ENCODE data around the gene LARGE2.

LARGE2 gene

GRCh38 chr11:45889555-45889954 is 32.9 kb upstream of the LARGE2 start:
- in situ Hi-C loops (cut with HindIII; ENCODE audit: low sequenced_read_pairs), result no loop called here
- no peak overlapping the region for H3K4me3 ChIP-seq (ENCODE audit: low read depth, low read length)
- no peak for DNase-seq (ENCODE audit: low read depth, low spot score)
- no peak for TF ChIP-seq CTCF (IDR thresholded peaks at IDR 0.05; ENCODE audit: low read depth, low read length)

GRCh38 chr11:45889966-45890365 is 32.5 kb upstream of the LARGE2 start:
- DNase-seq (ENCODE audit: low read depth, low spot score), result no peak
- H3K4me3 ChIP-seq (ENCODE audit: low read depth, low read length), result no peak overlapping the region
- in situ Hi-C loops (cut with HindIII; ENCODE audit: low sequenced_read_pairs), result no loop called here
- no peak for TF ChIP-seq CTCF (IDR thresholded peaks at IDR 0.05; ENCODE audit: low read depth, low read length)

- H3K4me3 ChIP-seq (ENCODE audit: low read depth, low read length), result no peak overlapping the region
- in situ Hi-C loops (cut with HindIII; ENCODE audit: low sequenced_read_pairs), result no loop called here
- no peak for TF ChIP-seq CTCF (IDR thresholded peaks at IDR 0.05; ENCODE audit: low read depth, low read length)
- DNase-seq (ENCODE audit: low read depth, low spot score), result no peak
Measured at GRCh38 chr11:45890886-45891550, 31.4 kb upstream of the LARGE2 start.

GRCh38 chr11:45892856-45893255 is 29.6 kb upstream of the LARGE2 start:
- TF ChIP-seq CTCF (IDR thresholded peaks at IDR 0.05; ENCODE audit: low read depth, low read length), result no peak
- in situ Hi-C loops (cut with HindIII; ENCODE audit: low sequenced_read_pairs), result no loop called here
- DNase-seq (ENCODE audit: low read depth, low spot score), result no peak
- no peak overlapping the region for H3K4me3 ChIP-seq (ENCODE audit: low read depth, low read length)

GRCh38 chr11:45894555-45895247 is 27.8 kb upstream of the LARGE2 start:
- no peak for DNase-seq (ENCODE audit: low read depth, low spot score)
- no peak for TF ChIP-seq CTCF (IDR thresholded peaks at IDR 0.05; ENCODE audit: low read depth, low read length)
- no peak overlapping the region for H3K4me3 ChIP-seq (ENCODE audit: low read depth, low read length)
- in situ Hi-C loops (cut with HindIII; ENCODE audit: low sequenced_read_pairs), result no loop called here

- in situ Hi-C loops (cut with HindIII; ENCODE audit: low sequenced_read_pairs), result no loop called here
- DNase-seq (ENCODE audit: low read depth, low spot score), result no peak
- no peak overlapping the region for H3K4me3 ChIP-seq (ENCODE audit: low read depth, low read length)
- TF ChIP-seq CTCF (IDR thresholded peaks at IDR 0.05; ENCODE audit: low read depth, low read length), result no peak
Measured at GRCh38 chr11:45895553-45896259, 26.8 kb upstream of the LARGE2 start.

Data from astrocyte of the spinal cord (primary cell).